Activated T-cell treated with anti-CD3 and anti-CD28 coated beads, Interleukin-2, amount 50 U/mL, for 1 hour (primary cell): ENCODE measurements around the gene OR2F1.

Experiments
- DNase-seq: peaks from one replicate; pipeline ENCODE4 v3.0.0-alpha.2; 2020

OR2F1 gene, protein sequence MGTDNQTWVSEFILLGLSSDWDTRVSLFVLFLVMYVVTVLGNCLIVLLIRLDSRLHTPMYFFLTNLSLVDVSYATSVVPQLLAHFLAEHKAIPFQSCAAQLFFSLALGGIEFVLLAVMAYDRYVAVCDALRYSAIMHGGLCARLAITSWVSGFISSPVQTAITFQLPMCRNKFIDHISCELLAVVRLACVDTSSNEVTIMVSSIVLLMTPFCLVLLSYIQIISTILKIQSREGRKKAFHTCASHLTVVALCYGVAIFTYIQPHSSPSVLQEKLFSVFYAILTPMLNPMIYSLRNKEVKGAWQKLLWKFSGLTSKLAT

DNA sequence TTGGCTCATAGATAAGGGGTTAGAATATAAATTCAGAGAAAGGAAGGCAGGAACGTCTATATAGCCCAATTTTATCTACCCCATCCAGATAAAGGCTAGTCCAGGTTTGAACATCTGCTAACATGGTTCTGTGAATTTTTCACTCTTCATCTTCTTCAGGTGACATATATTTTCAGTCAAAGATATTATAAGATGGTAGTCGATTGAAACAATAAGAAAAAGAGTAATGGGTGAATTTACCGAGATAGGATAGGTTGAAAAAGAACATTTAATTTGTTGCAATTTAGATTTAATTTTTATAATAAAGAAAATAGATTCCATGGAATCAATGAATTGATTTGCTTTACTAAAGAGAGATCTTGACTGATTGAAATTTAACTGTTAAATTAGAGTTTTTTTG, at the start of gene OR2F1:
Gene OR2F1, plus strand, starts transcription at position 301 of the 400 bp plus-strand sequence. CDS start 5,127 bp downstream, outside the sequence.
- DNase-seq, result no peak

DNA sequence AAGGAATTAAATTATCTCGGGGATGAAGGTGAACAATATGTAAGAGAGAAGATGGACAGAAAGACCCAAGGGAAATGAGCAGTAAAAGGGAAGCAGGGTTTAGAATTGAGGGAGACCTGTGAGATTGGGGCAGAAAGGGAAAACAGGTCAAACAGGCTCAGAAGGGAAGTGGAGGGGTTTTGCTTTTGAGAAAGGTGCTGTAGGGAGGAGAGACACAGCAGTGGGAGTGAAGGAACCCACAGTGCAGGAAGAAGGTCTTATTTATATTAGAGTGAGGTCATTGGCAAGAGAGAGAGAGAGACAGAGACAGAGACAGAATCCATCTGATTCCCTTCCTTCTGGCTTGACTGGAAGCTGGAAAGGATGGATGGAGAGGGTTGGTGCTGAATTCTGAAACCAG, 49.1 kb upstream of the OR2F1 start:
- no peak for DNase-seq

DNA sequence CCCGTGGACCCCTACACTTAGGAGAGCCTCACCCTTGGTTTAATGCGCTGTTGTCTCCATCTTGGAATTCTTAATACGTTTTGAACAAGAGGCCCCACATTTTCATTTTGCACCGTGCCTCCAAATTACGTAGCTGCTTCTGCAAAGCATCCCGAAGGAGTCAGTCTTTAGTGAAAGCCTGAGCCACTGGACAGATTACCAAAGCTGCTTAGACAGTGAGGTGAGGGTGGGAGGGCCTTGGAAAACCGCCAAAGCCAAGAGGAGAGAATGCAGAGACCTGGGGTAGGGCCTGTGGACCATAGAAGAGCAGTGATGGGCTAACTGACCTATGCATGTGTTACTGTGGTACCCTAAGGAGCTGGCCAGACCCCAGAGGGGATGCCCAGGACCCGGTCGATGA, 48.5 kb upstream of the OR2F1 start:
- no peak for DNase-seq

DNA sequence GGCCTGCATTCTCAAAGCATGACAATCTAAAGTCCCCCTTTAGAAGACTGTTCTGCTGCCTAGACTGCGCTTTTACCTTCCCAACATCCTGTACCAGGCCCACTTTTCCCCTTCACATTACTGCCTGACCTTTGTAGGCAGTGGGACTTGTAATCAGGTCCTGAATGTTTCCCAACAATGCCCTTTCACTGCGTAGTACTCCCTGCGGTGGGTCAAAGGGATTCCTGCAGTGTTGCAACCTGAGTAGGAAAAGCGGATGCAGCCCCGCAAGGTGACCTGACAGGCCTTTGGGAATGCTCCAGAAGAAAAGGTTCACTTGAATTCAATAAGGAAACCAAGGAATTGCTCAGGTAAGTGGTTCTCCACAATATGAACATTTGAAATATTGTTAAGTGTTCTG, 47.7 kb upstream of the OR2F1 start:
- no peak for DNase-seq

DNA sequence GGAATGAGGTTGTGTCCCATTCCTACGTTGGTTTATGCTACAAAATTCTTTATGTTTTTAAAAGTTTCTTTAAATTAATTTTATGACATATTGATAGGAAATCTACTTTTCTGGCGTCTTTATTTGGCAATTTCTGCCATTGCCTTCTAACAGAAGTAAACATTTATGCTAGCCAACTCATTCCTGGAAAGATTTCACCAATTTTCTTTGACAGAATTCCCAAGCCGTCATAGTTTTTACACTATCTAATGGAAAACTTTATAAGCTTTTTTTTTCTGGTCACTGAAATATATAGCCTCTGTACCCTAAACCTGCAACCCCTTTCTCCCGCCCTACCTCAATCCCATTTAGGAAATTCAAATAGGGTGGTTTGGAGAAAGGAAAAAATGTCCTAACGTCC, 46.5 kb upstream of the OR2F1 start:
- DNase-seq, result no peak

DNA sequence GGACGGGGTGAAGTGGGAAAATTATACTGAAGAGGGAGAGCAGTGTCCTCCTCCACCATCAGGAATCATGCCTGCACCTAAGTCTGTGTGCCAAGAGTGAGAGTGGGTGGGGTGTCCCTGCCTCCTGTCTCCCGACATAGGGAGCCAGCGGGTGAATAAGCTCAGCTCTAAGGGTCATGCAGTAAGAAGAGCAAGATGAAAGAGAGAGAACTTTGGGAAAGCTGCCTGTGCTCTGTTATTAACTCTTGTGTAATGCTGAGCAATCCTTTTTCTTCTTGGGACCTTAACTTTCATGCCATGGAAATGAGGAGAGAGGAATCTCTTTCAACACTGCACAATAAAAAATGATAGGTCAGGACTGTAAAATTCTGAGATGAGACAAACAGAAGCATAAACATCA, 44.8 kb upstream of the OR2F1 start:
- no peak for DNase-seq

DNA sequence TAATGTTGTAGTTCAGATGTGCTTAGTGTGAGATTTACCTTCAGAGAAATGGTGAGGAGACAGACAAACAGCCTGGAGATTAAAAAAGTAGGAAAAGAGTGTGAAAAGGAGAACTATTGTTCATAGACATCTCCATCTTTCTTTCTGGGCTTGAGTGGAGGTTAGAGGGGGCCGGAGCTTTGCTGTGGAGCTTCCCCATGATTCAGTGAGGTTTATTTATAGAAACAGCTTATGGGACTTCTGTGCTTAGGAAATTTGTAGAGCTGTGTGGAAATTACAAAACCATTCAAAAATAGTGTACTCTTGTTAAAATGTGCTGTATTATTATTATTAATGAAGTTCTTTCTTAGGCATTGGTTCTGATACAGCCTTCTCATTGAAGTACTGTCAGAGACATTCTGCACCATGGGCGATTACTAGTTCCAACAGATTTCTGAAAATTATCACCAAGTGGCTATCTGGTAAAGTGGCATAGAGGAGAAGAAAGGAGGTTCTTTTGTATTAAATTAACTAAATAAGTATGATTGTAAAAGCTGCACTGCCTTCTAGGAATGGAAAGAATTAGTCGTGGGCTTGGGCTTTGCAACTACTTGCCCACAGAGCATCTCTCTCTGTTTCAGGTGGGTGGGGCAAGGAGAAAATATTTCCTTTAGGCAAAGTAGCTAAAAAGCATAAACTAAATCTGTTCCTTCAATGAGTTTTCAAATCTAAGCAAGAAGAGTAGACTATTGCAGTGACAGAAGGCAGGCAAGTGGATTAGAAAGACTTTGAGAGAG, 44.0 kb upstream of the OR2F1 start:
- DNase-seq, result no peak

DNA sequence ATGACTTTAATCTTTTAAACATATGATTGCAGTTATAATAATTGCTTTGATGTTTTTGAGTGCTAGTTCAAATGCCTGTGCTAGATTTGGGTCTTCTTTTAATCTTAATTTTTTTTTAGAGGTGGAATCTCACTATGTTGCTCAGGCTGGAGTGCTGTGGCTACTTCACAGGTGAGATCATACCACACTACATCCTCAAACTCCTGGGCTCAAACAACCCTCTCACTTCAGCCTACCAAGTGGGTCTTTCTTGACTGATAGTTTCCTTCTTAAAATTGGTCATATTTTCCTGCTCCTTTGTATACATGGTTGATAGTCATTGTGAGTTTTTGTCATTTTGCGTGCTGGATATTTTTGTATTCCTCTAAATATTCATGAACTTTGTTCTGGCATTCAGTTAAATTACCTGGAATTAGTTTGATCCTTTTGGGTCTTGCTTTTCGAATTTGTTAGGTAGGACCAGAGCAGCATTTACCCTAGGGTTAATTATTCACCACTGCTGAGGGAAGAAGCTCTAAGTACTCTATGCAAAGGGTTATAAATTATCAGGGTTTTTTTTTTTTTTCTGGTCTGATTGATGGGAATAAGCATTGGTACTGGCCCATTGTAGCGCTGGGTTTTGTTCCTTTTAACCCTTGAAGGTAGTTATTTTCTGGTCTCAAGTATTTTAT, 40.6 kb upstream of the OR2F1 start:
- DNase-seq, result no peak

DNA sequence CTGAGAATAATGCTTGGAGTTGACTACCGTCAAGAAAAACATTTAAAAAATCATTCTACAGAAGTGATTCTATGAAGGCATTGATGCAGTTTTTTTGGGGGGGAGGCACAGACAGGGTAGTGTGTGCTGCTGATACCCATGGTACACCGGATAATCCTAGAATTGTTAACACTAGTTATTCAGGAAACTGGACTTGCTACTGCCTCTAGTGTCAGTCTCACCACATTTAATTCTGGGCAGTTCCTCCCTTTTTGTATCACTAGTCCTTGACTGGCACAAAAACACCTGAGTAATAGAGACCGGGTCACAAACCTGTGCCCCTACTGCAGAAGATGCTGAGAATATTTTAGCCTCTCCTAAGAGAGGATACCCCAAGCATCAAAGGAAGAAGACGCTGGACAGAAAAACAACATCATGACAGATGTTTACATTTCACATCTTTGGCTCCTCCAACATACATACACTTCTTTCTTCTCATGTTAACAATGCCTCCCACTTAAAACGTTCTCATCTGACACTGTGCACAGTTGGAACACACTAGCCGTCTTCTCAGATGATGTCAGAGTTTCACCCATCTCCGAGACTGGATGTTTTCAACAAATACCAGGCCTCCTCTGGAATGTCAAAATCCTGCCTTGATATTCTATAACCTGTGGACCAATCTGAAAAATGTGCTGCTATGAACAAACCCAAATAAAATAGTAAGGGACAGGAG, 39.5 kb upstream of the OR2F1 start:
- no peak for DNase-seq

DNA sequence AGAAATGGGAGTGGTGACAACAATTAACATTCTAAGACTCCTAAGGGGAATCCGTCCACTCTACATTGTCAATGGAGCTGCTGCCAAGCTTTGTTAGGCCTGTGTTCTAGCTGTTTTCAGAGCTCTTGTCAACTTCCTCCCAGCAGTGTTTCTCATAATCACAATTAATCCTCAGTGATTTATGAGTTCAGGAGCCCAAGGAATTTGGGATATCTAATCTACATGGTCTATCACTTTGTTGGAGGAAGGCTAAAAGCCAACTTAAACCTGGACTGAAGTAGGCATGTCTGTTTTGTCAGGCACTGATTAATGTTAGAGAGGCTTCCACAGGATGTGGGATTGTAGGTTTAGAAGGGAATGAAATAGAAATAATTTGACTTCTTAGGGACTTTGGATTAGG, 29.8 kb upstream of the OR2F1 start:
- no peak for DNase-seq

DNA sequence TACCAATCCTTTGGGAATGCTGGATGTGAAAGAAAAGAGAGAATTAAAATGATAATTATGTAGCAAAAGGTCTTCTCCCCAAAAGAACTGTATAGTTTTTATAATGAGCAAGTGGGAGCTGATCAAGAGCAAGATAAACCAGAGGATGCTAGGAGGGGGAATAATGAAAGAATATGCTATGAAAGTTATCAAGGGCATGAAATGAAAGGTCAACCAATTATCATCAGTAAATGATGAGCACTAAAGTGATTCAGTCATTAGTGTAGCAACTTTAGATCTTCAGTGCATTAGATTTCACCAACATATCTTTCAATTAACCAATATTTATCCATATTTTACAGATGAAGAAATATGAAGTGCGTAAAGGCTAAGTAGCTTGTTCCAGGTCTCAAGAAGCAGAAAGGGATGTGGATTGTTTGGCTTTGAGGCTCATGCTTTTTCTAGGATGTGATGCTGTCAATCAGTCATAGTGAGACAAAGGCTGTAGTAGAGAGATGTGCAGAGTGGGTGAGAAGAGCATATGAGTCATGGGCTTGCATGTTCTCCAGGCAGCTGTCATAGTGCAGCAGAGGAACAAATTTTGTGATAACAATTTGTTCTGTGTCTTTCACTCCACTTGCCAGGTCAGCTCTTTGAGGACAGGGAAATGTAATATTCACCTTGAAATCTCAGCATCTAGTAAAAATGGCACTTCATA, 25.3 kb upstream of the OR2F1 start:
- DNase-seq, result no peak

DNA sequence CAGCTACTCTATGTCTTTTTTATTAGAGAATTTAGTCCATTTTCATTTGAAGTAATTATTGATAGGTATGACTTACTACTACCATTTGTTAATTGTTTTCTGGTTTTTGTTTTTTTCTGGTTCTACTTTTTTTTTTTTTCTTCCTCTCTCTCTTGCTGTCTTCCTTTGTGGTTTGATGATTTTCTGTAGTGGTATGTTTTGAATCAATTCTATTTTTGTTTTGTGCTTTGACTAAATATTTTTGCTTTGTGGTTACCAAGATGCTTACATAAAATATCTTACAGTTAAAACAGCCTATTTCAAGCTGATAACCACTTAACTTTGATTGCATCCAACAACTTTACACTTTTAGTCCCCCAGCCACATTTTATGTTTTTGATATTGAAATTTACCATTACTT, 22.9 kb upstream of the OR2F1 start:
- DNase-seq, result no peak

DNA sequence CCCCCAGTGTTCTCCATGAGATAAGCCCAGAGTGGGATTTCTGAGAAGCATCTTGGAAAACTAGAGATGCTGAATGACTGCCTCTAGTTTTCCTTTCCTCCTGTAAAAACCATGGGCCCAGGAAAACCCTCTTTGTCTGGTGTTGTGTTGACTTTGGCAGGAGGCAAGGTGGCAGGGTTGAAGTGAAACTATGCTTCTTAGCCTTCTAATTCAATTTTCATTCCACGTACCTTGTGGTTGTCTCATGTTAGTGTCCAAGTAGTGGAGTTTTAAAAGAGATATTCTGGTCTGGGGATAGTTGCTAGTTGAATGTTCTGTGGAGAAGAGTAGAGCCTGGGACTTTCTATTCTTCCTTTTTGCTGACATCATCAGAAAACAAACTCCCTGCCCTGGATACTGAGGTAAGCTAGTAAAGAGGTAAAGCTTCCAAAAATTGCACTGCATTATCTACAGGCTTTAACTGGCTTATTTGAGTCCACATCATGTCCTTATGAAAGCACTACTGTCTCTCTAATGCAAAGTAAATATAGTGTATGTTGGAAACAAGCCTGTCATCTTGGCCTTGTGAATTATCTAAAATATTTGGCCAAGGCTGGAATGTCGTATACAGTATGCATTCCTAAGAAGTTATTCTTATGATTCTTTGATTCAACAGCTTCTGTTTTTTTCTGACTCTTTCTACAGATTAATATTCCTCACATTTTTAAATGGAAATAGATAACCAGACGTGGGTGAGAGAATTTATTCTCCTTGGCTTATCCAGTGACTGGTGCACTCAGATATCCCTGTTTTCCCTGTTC, 19.9 kb upstream of the OR2F1 start, which contains the start of gene OR2F2:
Gene OR2F2, plus strand, starts transcription at position 708 of the 800 bp plus-strand sequence. Its CDS starts 0 bp downstream, at position 708.
- DNase-seq, result no peak

DNA sequence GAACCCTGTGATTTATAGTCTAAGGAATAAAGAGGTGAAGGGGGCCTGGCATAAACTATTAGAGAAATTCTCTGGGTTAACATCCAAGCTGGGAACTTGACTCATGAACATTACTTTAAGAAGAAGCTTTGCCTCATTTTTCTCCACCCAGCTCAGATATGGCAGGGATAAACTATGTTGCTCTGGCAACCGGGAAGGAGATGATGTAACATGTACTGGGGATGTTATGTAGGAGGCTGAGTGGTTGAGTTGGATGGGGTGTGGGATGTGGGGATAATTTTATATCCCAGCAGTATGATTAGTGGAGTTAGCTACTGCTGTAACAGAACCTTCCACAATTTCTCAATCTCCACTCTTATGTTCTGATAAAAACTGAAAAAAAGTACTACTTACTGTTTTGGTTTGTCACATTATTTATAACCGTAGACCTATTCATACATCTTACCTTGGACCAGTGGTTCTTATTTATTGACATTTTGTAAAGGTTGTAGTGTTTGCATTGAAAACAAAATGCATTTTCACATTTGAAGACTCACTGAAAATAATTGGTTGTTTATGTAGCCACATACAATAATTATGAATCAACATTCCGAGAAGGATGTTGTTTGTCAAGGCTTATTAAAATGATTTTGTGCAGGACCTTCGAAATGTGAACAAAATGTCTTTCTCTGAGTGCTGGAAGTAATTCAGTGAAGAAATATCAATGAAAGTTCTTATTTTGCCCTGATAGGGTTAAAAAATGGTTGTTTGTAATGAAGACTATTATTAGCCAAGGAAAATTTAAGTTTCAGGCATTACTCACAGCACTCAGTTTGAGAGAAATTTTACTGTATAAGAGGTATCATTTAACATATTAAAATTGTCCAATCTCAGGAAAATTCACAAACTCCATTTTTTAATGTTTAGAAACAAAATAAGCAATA, 18.3 kb upstream of the OR2F1 start:
- DNase-seq, result no peak

DNA sequence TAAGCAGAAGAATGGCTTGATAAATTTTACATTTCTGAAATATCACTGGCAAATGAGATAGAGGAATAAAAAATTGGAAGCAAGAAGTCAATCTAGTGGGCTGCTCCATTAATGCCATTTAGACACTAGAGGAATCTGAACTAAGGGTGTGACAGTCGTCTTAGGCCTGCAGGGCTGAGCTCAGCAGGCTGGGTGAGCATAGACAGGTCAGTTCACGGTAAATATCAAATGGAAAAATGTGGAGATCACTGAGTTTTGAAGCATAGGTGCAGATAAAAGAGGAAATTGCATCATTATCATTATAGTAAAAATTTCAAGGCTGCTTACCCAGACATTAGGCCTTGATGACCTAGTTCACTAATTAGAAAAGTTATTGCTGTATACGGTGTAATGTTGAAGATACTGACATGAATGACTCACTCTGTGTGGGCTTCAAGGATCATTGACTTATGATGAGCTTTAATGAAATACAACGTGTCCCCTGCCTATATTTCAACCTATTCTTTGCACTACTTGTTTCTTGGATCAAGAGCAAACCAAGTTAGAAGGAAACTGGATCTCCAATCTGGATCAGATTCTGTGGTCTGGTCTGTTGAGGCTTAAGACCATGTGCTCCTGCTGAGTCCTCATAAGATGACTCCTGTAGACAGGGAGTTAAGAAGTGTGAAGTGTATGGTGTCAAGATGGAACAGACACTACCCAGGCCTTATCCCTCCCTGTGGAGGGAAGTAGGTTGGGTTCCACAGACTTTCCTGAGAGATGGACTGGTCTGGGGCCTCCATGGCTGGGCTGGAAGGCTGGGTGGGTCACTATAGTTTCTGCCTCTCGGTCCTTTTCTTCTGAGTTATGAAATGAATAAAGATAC, 16.0 kb upstream of the OR2F1 start:
- no peak for DNase-seq

DNA sequence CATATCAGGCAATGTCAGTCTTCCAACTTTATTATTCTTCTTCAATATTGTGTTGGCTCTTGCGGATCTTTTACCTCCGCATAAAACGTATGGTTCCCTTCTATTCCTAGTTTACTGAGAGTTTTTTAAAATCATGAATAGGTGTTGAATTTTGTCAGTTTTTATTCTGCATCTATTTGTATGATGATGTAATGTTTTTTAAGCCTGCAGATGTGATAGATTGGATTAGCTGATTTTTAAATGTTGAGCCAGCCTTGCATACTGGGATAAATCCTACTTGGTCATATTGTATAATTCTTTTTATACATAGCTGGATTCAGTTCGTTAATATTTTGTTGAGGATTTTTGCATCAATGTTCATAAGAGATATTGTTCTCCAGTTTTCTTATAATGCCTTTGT, 9.2 kb upstream of the OR2F1 start:
- no peak for DNase-seq

DNA sequence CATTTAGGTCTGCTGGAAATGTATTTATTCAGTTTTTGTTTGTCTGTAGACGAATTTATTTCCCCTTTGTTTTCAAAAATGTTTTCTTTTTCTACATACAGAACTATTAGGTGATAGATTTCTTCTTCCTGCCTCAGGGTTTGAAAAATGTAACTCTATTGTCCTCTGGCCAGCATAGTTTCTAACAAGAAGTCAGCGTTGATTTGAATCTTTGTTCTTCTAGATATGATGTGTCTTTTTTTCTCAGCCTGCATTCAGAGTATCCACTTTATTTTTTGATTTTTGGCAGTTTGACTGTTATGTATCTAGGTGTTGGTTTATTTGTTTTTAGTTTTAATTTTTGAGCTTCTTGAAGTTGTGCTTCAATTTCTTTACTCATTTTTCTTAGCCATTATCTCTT, 7.5 kb upstream of the OR2F1 start:
- DNase-seq, result no peak

DNA sequence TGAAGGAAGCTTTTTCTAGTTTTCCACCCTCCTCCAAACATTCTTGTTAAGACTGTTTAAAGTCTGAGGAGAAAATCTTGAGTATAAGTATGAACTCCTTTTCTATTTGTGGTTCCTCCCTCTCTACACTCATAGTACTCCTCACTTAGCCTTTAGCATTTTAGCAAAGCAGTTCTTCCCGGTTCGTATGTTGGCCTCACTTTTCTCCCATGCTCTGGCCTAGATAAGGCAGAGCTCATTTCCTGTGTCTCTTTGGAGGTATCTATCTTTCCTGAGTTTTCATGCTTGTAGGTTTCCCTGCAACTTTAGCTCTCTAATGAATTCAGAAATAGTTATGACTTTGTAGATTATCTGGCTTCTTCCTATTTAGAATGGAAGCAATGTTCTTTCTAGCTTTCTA, 5.9 kb upstream of the OR2F1 start:
- DNase-seq, result no peak

DNA sequence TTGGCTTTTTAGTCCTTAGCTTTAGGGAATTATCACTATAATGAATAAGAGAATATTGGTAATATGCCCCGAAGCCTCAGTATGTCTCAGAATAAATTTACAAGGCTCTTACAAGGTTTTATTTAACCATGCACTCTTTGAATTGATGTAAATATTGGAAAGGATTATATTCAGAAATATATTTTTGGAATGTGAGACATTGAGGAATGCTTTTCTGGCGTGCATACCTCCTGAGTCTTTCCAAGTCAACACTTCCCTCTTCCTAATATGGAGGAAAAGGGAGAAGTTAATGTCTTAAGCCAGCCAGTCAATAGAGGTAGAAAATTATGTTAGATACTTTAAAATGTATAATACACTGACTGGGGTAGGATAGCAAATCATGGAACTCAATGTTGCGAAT, 1.2 kb upstream of the OR2F1 start:
- no peak for DNase-seq

DNA sequence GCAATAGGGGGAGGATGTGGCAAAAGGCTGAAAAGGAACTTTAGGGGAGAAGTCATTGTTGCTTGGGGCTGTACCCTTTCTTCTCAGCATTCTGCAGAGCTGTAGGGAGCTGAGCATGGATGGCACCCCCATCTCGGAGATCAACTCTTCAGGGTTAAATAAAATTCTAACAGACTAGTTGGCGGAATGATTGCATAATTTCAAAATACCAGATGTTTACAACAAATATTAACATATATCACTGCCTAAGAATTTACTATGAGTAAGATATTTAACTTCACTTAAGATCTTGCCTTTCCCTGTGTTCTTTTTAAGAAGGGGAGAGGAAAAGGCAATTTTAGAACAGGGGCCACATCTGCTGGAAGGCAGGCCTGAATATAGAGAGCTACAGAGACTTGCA, 509 bp upstream of the OR2F1 start:
- no peak for DNase-seq
